Small intestine (tissue), 7 donors: ENCODE measurements around the gene IWS1. TPM values are rescaled to one million over a fixed set of nuclear protein-coding genes. Genes with fewer than 3 reads are reported as not detected.
A peak's percentile ranks its signal among the peaks of the same experiment; 100 is the strongest.
"Not testable (repeated sequence)": the region's sequence is repeated elsewhere in the genome, so short reads cannot be mapped to it uniquely, and the experiment has no call there.

Source experiments
- DNase-seq, 2 donors: peaks; one replicate each; pipeline versions ENCODE4 v3.0.0 to v3.0.0-alpha.2; 2013
- FAIRE-seq: peaks from 2 replicates; lab custom pipeline; 2012; peaks lifted over from hg19 to GRCh38; lab: Jason Lieb, UNC
- H3K27ac ChIP-seq, 3 donors: one replicate each; pipeline ENCODE4 v1.5.1; 2013; ENCODE audit warnings: low read length in 2 of 3, mild to moderate bottlenecking in 2 of 3, control low read depth in 1 of 3, inconsistent platforms in 1 of 3, low read depth in 1 of 3, moderate library complexity in 1 of 3
- H3K27me3 ChIP-seq, 3 donors: one replicate each; pipeline ENCODE4 v1.6.1; 2013; ENCODE audit warnings: low read length in 3 of 3, inconsistent platforms in 1 of 3; ENCODE audit not compliant: control insufficient read depth in 3 of 3, insufficient read depth in 3 of 3
- H3K36me3 ChIP-seq, 3 donors: one replicate each; pipeline ENCODE4 v1.6.1; 2013; ENCODE audit warnings: low read length in 3 of 3, inconsistent platforms in 1 of 3, low read depth in 1 of 3, mild to moderate bottlenecking in 1 of 3, moderate library complexity in 1 of 3; ENCODE audit not compliant: control insufficient read depth in 3 of 3, insufficient read depth in 2 of 3
- H3K4me1 ChIP-seq, 3 donors: one replicate each; pipeline ENCODE4 v1.6.1; 2013; ENCODE audit warnings: low read length in 2 of 3, inconsistent platforms in 1 of 3, low read depth in 1 of 3, mild to moderate bottlenecking in 1 of 3, moderate library complexity in 1 of 3; ENCODE audit not compliant: control insufficient read depth in 3 of 3, insufficient read depth in 2 of 3
- H3K4me3 ChIP-seq, 3 donors: one replicate each; pipeline ENCODE4 v1.5.1; 2013; ENCODE audit warnings: low read length in 3 of 3, control low read depth in 1 of 3, inconsistent platforms in 1 of 3, low read depth in 1 of 3, mild to moderate bottlenecking in 1 of 3, moderate library complexity in 1 of 3
- H3K9me3 ChIP-seq, 2 donors: one replicate each; pipeline ENCODE4 v1.6.1; 2013; ENCODE audit warnings: low read depth in 1 of 2, low read length in 1 of 2; ENCODE audit not compliant: control insufficient read depth in 2 of 2, insufficient read depth in 1 of 2
- WGBS, 3 donors: extraction: QIAGEN DNeasy Blood & Tissue Kit; methylation state at CpG; one replicate each; pipeline ENCODE4 v1.1.7; 2013; 5-methylcytosine and 5-hydroxymethylcytosine counted together
- polyA plus RNA-seq, 4 donors: library from polyadenylated mRNA; stranded (reverse) in 3 of 4; unstranded in 1 of 4; fragments of 200-250 nt in 3 of 4; fragments of 120-200 nt in 1 of 4; gene quantifications; one replicate each; pipeline versions ENCODE4 v1.2.1 to v1.2.3, GENCODE V29; 2013
- donor health status: healthy with polysubstance abuse.
- donor health status: control.
- donor health status: control.
- donor health status: Bipolar disorder and iron deficiency.
- donor health status: healthy.

Gene IWS1
- polyA plus RNA-seq, 4 donors: 23.3 to 53.0 (median 47.8) TPM

DNA sequence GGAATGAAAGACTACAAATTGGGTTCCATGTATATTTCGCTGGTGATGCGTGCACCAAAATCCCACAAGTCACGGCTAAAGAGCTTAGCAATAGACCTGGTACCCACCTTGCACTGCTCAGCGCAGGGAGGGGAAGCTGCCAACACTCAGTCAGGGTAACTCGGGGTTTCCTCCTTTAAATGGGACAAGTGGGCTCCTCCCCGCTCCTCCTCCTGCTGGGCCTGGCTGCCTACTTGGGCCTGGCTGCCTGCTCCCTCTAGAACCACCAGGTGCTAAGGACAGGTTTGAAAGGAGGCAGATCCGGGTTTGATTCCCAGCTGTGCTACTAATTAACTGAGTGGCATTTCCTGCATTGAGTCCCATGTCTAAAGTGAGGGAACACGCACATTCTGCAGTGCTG lies 32.6 kb upstream of the IWS1 start:
- peaks cover 0 to 43% (median 4%) of the 10 kb centered on the region in 3 donors for H3K36me3 ChIP-seq
- H3K4me1 ChIP-seq: peaks cover 0 to 14% (median 4%) of the 10 kb centered on the region in 3 donors
- no peaks in the 10 kb centered on the region for H3K27me3 ChIP-seq
- H3K4me3 ChIP-seq: no peak overlapping the region
- WGBS, 3 donors: 83 to 89% (median 86%) methylated on average over 8 of the region's 8 CpGs
- DNase-seq: no peak
- FAIRE-seq: no peak
- H3K27ac ChIP-seq: no peak overlapping the region
- no peaks in the 10 kb centered on the region for H3K9me3 ChIP-seq

DNA sequence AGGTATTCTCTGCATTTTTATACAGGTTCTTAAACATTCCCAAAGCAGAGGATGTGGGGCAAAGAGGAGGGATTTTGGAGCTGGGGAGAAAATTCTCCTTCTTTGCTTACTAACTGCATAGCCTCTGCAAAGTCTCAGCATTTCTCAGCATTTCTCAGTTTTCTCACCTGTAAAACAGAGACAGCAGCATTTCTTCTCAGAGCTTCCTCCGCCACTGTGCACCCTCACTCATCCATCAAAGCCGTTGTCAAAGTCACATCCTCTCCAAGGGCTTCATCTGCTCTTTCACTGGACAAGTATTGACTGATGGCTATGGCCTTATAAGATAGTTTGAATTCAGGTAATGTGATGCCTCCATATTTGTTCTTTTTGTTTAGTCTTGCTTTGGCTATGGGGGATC lies 26.6 kb upstream of the IWS1 start:
- Histone ChIP-seq H3K4me3 (no peak overlapping the region), H3K36me3 (peaks cover 0 to 32% (median 0%) of the 10 kb centered on the region in 3 donors), H3K9me3 (no peaks in the 10 kb centered on the region), H3K4me1 (no peaks in the 10 kb centered on the region), H3K27ac (no peak overlapping the region), H3K27me3 (peaks cover 0 to 3% (median 0%) of the 10 kb centered on the region in 3 donors)
- WGBS, 3 donors: 81 to 93% (median 88%) methylated on average over 2 of the region's 2 CpGs
- FAIRE-seq (no peak), DNase-seq (no peak)

DNA sequence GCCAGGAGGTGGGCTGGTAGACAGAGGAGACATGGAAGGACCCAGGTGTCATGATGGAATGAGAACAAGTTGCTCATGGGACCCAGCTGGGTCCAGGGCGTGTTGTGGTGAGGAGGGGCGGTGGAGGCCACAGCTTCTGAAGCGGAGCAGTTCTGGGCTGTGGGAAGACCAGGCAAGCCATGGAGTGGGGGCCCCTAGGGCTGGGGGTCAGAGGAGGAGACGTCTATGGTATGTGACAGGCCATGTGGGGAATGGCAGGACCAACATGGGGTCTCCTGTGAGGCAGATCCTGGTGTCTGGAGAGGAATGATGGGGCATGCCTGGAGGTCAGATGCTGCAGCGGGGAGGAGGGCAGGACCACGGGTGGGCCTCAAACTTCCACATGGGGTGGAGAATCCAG lies 26.0 kb upstream of the IWS1 start:
- FAIRE-seq (no peak), DNase-seq (no peak)
- Histone ChIP-seq H3K9me3 (no peaks in the 10 kb centered on the region), H3K36me3 (peaks cover 0 to 32% (median 0%) of the 10 kb centered on the region in 3 donors), H3K27me3 (peaks cover 0 to 3% (median 0%) of the 10 kb centered on the region in 3 donors), H3K27ac (no peak overlapping the region), H3K4me3 (no peak overlapping the region), H3K4me1 (no peaks in the 10 kb centered on the region)
- WGBS, 3 donors: 80 to 92% (median 89%) methylated on average over 6 of the region's 6 CpGs

DNA sequence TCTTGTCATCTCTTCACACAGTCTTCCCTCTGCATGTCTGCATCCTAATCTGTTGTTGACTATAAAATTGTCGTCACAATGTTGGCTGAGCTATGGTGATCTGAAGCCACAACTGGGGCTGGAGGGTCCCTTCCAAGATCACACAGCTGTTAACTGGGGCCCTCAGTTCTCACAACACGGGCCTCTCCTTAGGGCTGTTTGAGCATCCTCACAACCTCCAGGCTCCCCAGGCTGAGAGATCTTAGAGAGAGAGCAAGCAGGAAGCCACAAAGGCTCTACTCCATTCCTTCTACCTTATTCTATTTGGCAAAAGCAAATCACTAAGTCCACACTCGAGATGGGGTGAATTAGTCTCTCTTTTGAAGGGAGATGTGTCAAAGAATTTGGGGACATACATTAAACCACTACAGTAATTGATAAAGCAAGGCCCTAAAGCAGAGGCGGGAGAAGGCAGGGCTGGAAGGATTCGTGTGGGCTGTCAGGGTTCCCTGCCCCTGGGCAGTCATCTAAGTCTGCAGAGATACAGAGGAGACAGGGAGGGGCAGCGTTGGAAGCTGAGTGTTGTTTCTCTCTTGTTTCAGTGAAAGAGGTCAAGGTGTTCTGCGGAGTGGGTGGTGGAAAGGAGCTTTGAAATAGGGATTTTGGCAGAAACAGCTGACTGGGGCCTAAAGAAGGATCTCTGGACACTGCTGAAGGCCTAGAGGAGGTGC lies 25.1 kb upstream of the IWS1 start:
- no peaks in the 10 kb centered on the region for H3K9me3 ChIP-seq
- no peak overlapping the region for H3K4me3 ChIP-seq
- no peaks in the 10 kb centered on the region for H3K4me1 ChIP-seq

DNA sequence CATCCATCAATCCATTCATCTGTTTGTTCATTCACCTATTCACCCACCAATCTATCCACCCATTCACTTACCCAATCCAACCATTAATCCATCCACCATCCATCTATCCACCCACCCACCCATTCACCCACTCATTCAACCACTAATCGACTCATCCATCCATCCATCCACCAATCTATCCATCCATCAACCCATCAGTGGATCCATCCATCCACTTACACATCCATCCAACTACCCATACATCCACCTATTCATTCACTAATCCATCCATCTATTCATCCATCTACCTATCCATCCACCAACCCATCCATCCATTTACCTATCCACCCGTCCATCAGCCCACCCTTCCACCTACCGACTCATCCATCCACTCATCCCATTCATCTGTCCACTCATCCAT lies 20.5 kb upstream of the IWS1 start:
- Histone ChIP-seq H3K9me3 (no peaks in the 10 kb centered on the region), H3K27me3 (peaks cover 0 to 3% (median 0%) of the 10 kb centered on the region in 3 donors), H3K36me3 (peaks cover 0 to 45% (median 0%) of the 10 kb centered on the region in 3 donors), H3K4me1 (peaks cover 0 to 14% (median 5%) of the 10 kb centered on the region in 3 donors), H3K27ac (no peak overlapping the region), H3K4me3 (no peak overlapping the region)
- DNase-seq (no peak), FAIRE-seq (no peak)
- 87 to 93% (median 92%) methylated on average over 3 of the region's 3 CpGs for WGBS, 3 donors

More for the DNA sequence above, 25.1 kb upstream of the IWS1 start:
- FAIRE-seq (no peak), DNase-seq (no peak)
- Histone ChIP-seq H3K27me3 (peaks cover 0 to 3% (median 0%) of the 10 kb centered on the region in 3 donors), H3K27ac (no peak overlapping the region), H3K36me3 (peaks cover 0 to 37% (median 0%) of the 10 kb centered on the region in 3 donors)
- 78 to 88% (median 82%) methylated on average over 7 of the region's 7 CpGs for WGBS, 3 donors

DNA sequence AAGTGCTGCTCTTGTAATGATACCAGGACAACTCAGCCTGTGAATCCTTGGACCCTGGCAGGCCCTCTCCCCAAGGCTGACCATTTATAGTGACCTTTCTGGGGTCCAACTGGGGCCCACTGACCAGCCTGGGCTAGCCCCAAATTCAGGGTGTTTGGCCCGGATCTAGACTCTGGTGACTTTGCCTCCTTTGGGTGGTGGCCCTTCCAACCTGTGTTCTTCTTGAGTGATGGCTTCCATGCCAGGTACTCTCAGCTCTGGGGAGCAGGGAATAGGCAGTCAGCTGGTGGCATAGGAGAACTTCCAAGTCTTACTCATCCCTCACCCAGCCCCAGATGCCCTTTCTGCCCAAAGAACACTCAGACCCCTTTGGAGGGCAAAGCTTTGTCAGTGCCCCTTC lies 19.5 kb upstream of the IWS1 start:
- H3K36me3 ChIP-seq: peaks cover 0 to 47% (median 0%) of the 10 kb centered on the region in 3 donors
- peaks cover 0 to 24% (median 9%) of the 10 kb centered on the region in 3 donors for H3K4me1 ChIP-seq
- no peak for DNase-seq
- WGBS, 3 donors: 88 to 100% (median 93%) methylated on average over 1 of the region's 1 CpG
- no peaks in the 10 kb centered on the region for H3K9me3 ChIP-seq
- peaks cover 0 to 3% (median 0%) of the 10 kb centered on the region in 3 donors for H3K27me3 ChIP-seq
- H3K27ac ChIP-seq: no peak overlapping the region
- FAIRE-seq: no peak
- no peak overlapping the region for H3K4me3 ChIP-seq

DNA sequence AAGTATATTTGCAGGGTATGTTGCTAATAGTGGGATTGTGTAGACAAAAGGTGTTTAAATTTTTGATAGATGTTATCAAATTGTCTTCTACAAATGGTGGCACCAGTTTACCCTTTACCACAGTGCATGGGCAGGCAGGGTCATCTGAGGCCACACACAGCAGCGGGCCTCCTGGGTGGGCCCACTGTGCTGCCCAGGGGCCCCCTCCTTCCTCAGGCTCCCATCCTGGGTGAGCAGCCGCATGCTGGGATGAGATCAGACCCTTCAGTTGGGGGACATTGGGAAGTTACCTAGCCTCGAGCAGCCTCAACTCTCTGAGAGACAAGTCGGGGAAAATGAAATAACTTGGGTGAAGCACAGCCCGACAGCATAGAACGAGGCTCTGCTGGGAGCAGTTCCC lies 18.9 kb upstream of the IWS1 start:
- Histone ChIP-seq H3K9me3 (no peaks in the 10 kb centered on the region), H3K27me3 (peaks cover 0 to 3% (median 0%) of the 10 kb centered on the region in 3 donors), H3K4me3 (no peak overlapping the region), H3K4me1 (peaks cover 0 to 28% (median 9%) of the 10 kb centered on the region in 3 donors), H3K36me3 (peaks cover 0 to 45% (median 2%) of the 10 kb centered on the region in 3 donors), H3K27ac (no peak overlapping the region)
- whole genome bisulfite sequencing, 3 donors: 57 to 65% (median 62%) methylated on average over 6 of the region's 6 CpGs
- no peak for FAIRE-seq
- no peak for DNase-seq

DNA sequence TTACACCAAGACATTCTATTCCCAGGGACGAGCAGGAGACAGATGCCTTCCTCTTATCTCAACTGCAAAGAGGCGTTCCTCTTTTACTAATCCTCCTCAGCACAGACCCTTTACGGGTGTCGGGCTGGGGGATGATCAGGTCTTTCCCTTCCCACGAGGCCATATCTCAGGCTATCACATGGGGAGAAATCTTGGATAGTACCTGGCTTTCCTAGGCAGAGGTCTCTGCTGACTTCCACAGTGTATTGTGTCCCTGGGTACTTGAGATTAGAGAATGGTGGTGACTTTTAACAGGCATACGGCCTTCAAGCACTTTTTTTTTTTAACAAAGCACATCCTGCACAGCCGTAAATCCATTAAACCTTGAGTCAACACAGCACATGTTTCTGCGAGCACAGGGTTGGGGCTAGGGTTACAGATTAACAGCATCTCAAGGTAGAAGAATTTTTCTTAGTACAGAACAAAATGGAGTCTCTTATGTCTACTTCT lies 16.8 kb upstream of the IWS1 start:
- H3K4me1 ChIP-seq: peaks cover 0 to 28% (median 10%) of the 10 kb centered on the region in 3 donors
- H3K9me3 ChIP-seq, H3K4me3 ChIP-seq, FAIRE-seq, H3K27me3 ChIP-seq: not testable (repeated sequence)
- peak overlapping the region in 2 of 3 donors; percentile 52 to 85 for H3K27ac ChIP-seq
- 7 to 40% (median 23%) methylated on average over 8 of the region's 8 CpGs for WGBS, 3 donors
- DNase-seq: peak; percentile 49 to 80
- H3K36me3 ChIP-seq: peaks cover 0 to 46% (median 4%) of the 10 kb centered on the region in 3 donors
